Activated T-helper 9 cell treated with anti-CD3 and anti-CD28 coated beads, Interleukin-2, amount 50 U/mL, for 16 hours (primary cell): ENCODE measurements around the gene ANKEF1.
"Not testable (repeated sequence)": the region's sequence is repeated elsewhere in the genome, so short reads cannot be mapped to it uniquely, and the experiment has no call there.

Source experiments
- DNase-seq: peaks from one replicate; pipeline ENCODE4 v3.0.0-alpha.2; 2020; ENCODE audit warnings: low read depth

ANKEF1 gene

DNA sequence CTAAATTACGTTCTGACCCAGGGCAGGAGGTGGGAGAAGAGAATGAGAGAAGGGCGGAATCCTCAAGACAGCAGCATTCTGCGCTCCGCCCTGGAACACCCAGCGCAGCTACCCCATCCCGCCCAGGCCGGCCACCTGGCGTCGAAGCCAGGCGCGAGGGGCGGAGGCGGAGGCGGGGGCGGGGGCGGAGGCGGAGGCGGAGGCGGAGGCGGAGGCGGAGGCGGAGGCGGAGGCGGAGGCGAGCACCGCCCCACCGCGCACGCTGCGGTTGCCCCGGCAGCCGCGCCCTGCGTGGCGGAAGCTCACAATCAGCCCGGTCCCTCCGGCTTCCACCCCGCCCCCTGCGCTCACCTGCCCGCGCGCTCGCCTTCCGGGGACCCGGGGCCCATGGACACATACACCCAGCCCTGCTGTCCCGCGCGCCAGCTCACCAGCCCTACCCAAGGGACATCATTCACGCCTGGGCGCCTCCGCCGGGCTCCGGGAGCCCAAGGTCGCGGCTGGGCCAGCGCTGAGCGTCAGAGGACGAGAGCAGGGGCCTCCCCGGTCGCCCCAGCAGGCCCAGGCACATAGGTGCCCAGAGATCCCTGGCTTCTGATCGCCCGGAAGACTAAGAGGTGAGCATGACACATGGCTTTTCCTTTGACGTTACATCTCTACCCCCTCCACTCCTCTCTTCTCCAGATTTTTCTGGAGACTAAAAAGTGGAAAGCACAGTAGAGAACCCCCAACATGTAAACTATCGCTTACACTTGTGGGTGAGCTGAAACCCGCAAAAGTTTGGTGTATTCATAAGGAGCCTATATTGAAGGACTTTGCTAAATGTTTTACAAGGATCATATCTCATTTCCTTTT lies at the start of gene ANKEF1:
TSS of gene ANKEF1 (plus strand) at position 271 of the 855 bp plus-strand sequence. CDS start 3,315 bp downstream, outside the sequence.
- DNase-seq: peak; percentile 58

- DNase-seq: no peak
Observed at GRCh38 chr20:9985281-9985680, 49.5 kb upstream of the ANKEF1 start.

DNA sequence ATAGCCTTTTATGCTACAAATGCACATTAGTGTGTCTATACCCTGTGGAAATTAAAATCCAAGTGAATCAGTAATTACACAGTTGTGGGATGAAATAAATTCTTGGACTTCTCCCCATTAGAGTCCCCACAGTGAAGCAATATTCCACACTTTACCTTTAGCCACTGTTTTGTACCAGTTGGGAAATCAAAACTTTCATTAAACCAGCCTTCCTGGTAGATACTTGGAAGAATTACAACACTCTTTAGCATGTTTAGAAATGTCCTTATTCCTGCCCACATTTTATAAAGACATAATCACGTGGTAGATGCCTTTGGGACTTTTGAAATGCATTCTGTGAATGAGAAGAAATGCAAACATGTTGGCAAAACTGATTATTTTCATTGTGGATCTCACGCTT lies 49.0 kb upstream of the ANKEF1 start:
- DNase-seq: no peak

DNA sequence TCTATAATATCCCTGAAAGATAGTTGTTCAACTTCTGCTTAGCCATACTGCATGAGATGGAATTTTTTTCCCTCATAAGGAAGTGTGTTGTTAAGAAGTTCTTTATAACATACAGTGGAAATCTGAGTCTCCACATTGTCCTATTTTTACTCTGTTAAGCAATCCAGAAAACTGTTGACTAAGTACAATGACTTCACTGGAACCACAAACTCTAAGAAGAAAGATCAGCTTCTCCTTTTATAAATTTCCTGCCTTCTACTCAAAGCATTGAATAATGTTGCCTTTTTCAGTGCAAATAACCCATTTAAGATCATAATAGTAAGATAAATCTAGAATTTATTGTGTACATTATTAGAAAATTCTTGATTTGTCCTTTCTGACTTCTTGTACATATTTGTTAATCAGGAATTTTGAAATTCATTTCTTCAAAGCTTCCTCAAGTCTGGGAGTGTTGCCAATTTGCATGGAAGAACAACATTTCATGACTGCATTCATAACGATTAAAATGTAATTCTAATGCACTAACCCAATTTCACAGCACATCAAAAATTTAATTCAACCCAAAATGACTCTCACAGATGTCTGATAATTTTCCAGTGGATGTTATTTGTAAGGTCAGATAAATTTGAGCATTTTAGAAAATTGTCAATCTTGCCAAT lies 45.6 kb upstream of the ANKEF1 start:
- DNase-seq: no peak

GRCh38 chr20:9993137-9993536 lies 41.6 kb upstream of the ANKEF1 start:
- DNase-seq: no peak

GRCh38 chr20:9994676-9995075 lies 40.1 kb upstream of the ANKEF1 start:
- no peak for DNase-seq

DNA sequence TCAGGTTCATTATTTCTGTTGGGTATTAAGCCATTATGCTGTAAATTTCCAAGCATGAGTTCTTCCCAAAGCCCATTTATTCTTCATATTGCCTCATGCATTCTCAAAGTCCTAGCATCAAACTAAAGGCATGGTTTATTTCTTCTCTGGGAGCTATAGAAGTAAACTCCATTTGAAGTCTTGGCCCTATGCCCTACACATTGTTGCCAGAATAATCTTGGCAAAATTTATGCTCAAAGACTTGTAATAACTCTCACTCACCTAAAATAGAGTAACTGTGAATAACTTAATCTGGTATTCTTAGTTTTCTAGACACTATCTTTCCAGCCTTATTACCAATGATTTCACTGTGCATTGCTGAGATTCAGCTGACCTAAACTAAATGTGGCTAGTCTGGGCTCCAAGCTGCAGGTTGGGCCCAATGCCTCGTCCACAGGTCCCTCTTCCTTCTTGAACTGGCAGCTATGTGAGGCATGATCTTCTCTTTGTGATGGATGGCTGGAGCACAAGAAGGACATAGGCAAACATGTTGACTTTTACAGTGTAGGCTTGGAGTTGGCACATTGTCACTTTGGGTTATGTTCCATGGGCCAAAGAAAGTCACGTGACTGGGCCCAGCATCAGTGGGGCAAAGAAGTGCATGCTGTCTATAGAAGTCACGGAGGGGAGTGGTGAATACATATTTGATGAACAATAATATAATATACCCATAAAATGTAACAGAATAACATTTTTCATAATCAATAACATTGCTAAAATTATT lies 39.1 kb upstream of the ANKEF1 start:
- DNase-seq: no peak

GRCh38 chr20:9996944-9997343 lies 37.8 kb upstream of the ANKEF1 start:
- no peak for DNase-seq

GRCh38 chr20:9999645-10000044 lies 35.1 kb upstream of the ANKEF1 start:
- no peak for DNase-seq

GRCh38 chr20:10002866-10003265 lies 31.9 kb upstream of the ANKEF1 start:
- DNase-seq: no peak

DNA sequence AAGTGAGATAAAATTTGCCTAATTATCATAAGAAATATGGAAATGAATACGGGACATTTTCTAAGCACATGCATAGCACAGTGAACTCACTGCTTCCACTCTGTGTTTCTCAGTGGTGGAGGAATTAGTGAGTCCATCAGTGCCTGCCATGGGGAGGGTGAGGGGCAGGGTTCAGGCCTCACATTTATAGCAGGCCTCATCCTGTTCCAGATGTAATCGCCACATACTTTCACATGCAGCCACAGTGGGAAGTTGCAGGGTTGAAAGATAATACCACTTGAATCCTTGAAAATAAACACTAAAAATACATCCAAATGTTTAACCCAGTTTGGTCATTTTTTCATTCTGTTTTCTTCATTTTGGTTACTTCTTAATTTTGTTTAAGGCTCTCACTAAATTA lies 29.9 kb upstream of the ANKEF1 start:
- no peak for DNase-seq

DNA sequence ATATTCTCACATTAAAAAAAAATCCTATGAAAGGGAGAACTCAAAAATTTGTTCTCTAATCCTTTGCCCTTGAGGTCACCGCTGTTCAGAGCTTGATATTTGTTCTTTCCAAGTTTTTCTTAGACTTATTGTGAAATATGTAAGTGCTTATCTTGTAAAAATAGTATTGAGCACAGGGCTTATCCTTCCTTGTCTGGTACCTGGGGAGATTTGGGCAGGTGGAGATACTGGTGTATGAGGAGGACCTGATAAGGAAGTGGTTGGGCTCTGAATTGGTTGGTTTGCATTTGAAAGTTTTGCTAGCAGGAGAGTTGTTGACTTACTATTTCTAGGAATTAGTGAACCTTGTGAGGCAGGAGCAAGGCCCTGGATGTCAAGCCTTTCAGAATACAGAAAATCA lies 28.9 kb upstream of the ANKEF1 start:
- no peak for DNase-seq

DNA sequence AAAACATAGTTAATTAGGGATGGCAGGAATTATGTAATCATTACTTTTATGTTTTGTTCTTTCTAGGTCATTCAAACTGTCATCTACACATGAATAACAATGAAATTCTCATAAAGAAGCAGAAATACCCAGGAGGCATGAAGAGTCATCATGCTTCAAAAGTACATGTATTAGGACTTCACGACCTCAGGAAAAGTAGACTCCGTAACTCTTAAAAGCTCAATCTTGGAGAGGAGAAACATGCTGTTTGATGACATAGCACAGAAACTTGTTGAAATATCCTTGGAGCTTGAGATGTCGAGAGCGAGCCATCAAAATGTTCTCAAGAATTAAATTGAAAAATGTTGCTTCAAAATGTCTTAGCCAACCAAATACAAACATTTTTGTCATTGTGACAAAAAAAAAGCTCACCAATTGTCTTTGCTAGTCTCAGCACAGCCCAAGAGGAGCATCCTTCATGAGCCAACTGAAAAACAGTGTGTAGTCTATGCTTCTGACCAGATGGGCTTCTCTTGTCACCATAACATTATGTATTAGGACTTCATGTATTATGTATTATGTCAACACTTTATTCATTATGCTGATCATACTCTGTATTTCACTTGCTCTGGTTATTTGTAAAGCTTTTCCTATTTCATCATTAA lies 28.2 kb upstream of the ANKEF1 start:
- no peak for DNase-seq

- DNase-seq: no peak
Observed at GRCh38 chr20:10007158-10007557, 27.6 kb upstream of the ANKEF1 start.

DNA sequence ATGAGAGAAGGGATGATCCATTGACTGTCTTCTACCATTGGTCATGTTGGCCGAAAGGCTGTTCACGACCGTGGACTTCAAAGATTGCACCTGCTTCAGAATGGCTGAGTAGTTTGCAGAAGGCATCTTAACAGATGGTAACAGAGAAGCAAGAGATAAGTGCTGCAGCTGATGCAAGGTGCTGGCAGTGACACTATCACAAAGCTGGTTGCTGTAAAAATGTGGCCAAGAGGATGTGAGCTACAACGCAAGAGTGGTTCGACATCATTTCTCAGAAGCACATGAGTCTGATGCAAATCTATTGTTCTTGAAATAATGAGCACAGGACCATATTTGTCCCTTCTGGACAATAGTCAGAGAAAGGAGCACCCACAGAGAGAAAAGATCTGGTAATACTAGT lies 27.0 kb upstream of the ANKEF1 start:
- DNase-seq: no peak

- DNase-seq: no peak
Observed at GRCh38 chr20:10012464-10012863, 22.3 kb upstream of the ANKEF1 start.

- DNase-seq: no peak
Observed at GRCh38 chr20:10014431-10014830, 20.4 kb upstream of the ANKEF1 start.

DNA sequence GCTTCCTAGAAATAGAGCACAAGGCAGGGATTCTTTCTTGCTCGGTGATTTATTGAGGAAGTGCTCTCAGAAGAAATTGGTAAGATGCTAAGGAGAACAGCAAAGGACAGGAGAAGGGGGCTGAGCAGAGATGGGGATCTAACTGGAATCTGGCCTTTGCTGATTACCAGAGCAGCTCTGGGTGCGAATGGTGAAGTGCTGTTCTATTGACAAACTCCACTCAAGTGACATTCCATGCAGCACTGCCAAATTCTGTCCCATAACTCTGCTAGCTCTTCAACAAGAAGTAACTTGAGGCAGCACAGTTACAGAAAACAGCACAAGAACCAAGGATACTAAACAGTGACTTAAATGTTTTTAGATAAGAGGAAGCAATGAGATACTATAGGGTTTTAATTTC lies 13.8 kb upstream of the ANKEF1 start:
- DNase-seq: no peak

GRCh38 chr20:10022625-10023024 lies 12.2 kb upstream of the ANKEF1 start:
- DNase-seq: no peak

DNA sequence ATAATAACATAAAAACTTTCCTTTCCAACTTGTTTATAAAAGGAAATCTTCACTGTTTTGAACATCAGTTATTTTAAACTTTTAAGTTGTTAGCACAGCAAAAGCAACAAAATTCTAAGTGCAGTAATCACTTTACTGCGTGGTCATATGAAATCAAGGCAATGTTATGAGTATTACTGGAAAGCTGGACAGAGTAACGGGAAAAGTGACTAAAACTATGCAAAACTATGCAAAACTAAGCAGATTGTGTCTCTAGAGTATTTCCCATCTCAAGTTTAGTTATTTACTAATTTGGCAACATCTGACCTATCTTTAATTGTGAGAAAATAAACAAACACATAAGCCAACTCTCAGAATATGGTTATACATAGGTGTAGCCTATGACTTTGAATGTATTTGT lies 10.9 kb upstream of the ANKEF1 start:
- no peak for DNase-seq

GRCh38 chr20:10031451-10032215 lies 3.2 kb upstream of the ANKEF1 start:
- not testable (repeated sequence) for DNase-seq

GRCh38 chr20:10032269-10032668 lies 2.5 kb upstream of the ANKEF1 start:
- DNase-seq: not testable (repeated sequence)
